CD14-positive monocyte (primary cell): Measurements from ENCODE around the gene LDHB. TPM values are rescaled to one million over a fixed set of nuclear protein-coding genes. Genes with fewer than 3 reads are reported as not detected.

Experiments
- DNase-seq, 3 donors: peaks; one replicate each; pipeline ENCODE4 v3.0.0-alpha.2; 2011 to 2022
- H2AFZ ChIP-seq: 2 replicates; pipeline ENCODE4 v1.6.0; 2012; ENCODE audit warnings: mild to moderate bottlenecking, low read depth, low read length, inconsistent platforms; ENCODE audit not compliant: insufficient read depth, poor library complexity, severe bottlenecking
- H3K27ac ChIP-seq, 2 donors: 1 replicate in 1 of 2; 2 replicates in 1 of 2; pipeline ENCODE4 v1.5.1; 2012 to 2013; ENCODE audit warnings: low read length in 2 of 2, control low read depth in 1 of 2, inconsistent platforms in 1 of 2, low read depth in 1 of 2, mild to moderate bottlenecking in 1 of 2
- H3K27me3 ChIP-seq, 2 donors: one replicate each; pipeline versions ENCODE4 v1.6.0 to v1.6.1; 2011 to 2013; ENCODE audit warnings: low read length in 2 of 2; ENCODE audit not compliant: control insufficient read depth in 2 of 2, insufficient read depth in 2 of 2
- H3K36me3 ChIP-seq, 2 donors: replicated peaks in 1 of 2; 1 replicate in 1 of 2; 2 replicates in 1 of 2; pipeline versions ENCODE4 v1.5.1 to v1.6.1; 2012 to 2013; ENCODE audit warnings: low read length in 2 of 2, control low read depth in 1 of 2, inconsistent platforms in 1 of 2, mild to moderate bottlenecking in 1 of 2; ENCODE audit not compliant: insufficient read depth in 2 of 2, control insufficient read depth in 1 of 2
- H3K4me1 ChIP-seq, 2 donors: 1 replicate in 1 of 2; 2 replicates in 1 of 2; pipeline versions ENCODE4 v1.5.1 to v1.6.1; 2012 to 2013; ENCODE audit warnings: low read length in 2 of 2, control low read depth in 1 of 2, inconsistent platforms in 1 of 2, mild to moderate bottlenecking in 1 of 2, moderate library complexity in 1 of 2; ENCODE audit not compliant: insufficient read depth in 2 of 2, control insufficient read depth in 1 of 2
- H3K4me2 ChIP-seq: replicated peaks from 2 replicates; pipeline ENCODE3; 2012; ENCODE audit warnings: low read length, moderate library complexity, mild to moderate bottlenecking; ENCODE audit not compliant: poor library complexity, severe bottlenecking; ENCODE audit errors: extremely low read depth
- H3K4me3 ChIP-seq, 3 experiments: fragments of 200-600 bp in 1 of 3; sonication (generic) in 1 of 3; replicated peaks in 1 of 3; 1 replicate in 2 of 3; 2 replicates in 1 of 3; pipeline ENCODE4 v1.5.1; 2011 to 2013; ENCODE audit warnings: low read length in 3 of 3, mild to moderate bottlenecking in 3 of 3, control low read depth in 2 of 3, low read depth in 2 of 3, inconsistent platforms in 1 of 3, moderate library complexity in 1 of 3
- H3K79me2 ChIP-seq: 2 replicates; pipeline ENCODE4 v1.6.0; 2012; ENCODE audit warnings: mild to moderate bottlenecking, control low read depth, inconsistent platforms, low read length, moderate library complexity; ENCODE audit not compliant: insufficient read depth
- H3K9ac ChIP-seq: 2 replicates; pipeline ENCODE4 v1.6.0; 2017; ENCODE audit warnings: low read length, mild to moderate bottlenecking; ENCODE audit not compliant: insufficient read depth, poor library complexity, severe bottlenecking
- H3K9me3 ChIP-seq, 2 donors: replicated peaks in 1 of 2; 1 replicate in 1 of 2; 2 replicates in 1 of 2; pipeline versions ENCODE4 v1.5.1 to v1.6.1; 2012 to 2013; ENCODE audit warnings: low read length in 2 of 2, control low read depth in 1 of 2; ENCODE audit not compliant: control insufficient read depth in 1 of 2, insufficient read depth in 1 of 2
- H4K20me1 ChIP-seq: 2 replicates; pipeline ENCODE4 v1.6.0; 2012; ENCODE audit warnings: mild to moderate bottlenecking, low read length, control low read depth, moderate library complexity; ENCODE audit not compliant: insufficient read depth
- H3K27ac Mint-ChIP-seq, 7 donors: one replicate each; pipeline ENCODE4 v1.8.0; 2020; ENCODE audit warnings: mild to moderate bottlenecking in 7 of 7, mixed read lengths in 7 of 7, moderate library complexity in 6 of 7, inconsistent platforms in 2 of 7
- H3K27me3 Mint-ChIP-seq, 3 donors: one replicate each; pipeline ENCODE4 v1.8.0; 2021 to 2022; ENCODE audit warnings: low read depth in 3 of 3, mild to moderate bottlenecking in 3 of 3, mixed read lengths in 3 of 3, moderate library complexity in 3 of 3, inconsistent platforms in 1 of 3
- H3K36me3 Mint-ChIP-seq, 2 donors: one replicate each; pipeline ENCODE4 v1.8.0; 2020; ENCODE audit warnings: mixed read lengths in 2 of 2, inconsistent platforms in 1 of 2, mild to moderate bottlenecking in 1 of 2
- H3K4me1 Mint-ChIP-seq: one replicate; pipeline ENCODE4 v1.8.0; 2020; ENCODE audit warnings: mild to moderate bottlenecking, mixed read lengths
- H3K4me3 Mint-ChIP-seq, 2 donors: one replicate each; pipeline ENCODE4 v1.8.0; 2020; ENCODE audit warnings: mild to moderate bottlenecking in 2 of 2, mixed read lengths in 2 of 2, moderate library complexity in 1 of 2
- H3K9me3 Mint-ChIP-seq, 7 donors: one replicate each; pipeline ENCODE4 v1.8.0; 2020 to 2022; ENCODE audit warnings: mixed read lengths in 7 of 7, mild to moderate bottlenecking in 6 of 7, moderate library complexity in 6 of 7, inconsistent platforms in 2 of 7
- CTCF ChIP-seq: fragments of 200-600 bp; IDR thresholded peaks from one replicate; pipeline ENCODE4 v1.8.0; 2022; ENCODE audit warnings: antibody characterized with exemption, mild to moderate bottlenecking
- WGBS: methylation state at CpG from one replicate; pipeline ENCODE4 v1.1.5; 2013; ENCODE audit warnings: missing lambda C conversion rate; ENCODE audit not compliant: insufficient coverage; 5-methylcytosine and 5-hydroxymethylcytosine counted together
- intact Hi-C, 2 donors: fragments of 100-400 bp; cut with micrococcal nuclease; formaldehyde crosslinking; loops; one replicate each; pipeline versions ENCODE4 v1.15.0 to v1.15.1; 2023
- polyA plus RNA-seq, 3 donors: library from polyadenylated mRNA; depleted of rRNA in 1 of 3; unstranded in 2 of 3; stranded (reverse) in 1 of 3; fragments of 300-500 nt in 2 of 3; fragments of >200 nt in 1 of 3; fragmentation: Illumina TruSeq in 2 of 3; gene quantifications; 1 replicate in 2 of 3; 2 replicates in 1 of 3; pipeline ENCODE4 v1.2.3, GENCODE V29; 2012 to 2021

Gene LDHB
- polyA plus RNA-seq, 3 donors: 49.6 to 148 (median 121) TPM

- intact Hi-C loops: no loop called here
- H3K36me3 Mint-ChIP-seq: peaks cover 7 to 16% of the 10 kb centered on the region in 2 donors
- H3K4me1 Mint-ChIP-seq: peaks cover 8% of the 10 kb centered on the region
- H3K4me3 Mint-ChIP-seq: no peak overlapping the region
- H3K9ac ChIP-seq: no peak overlapping the region
- no peaks in the 10 kb centered on the region for H3K4me1 ChIP-seq
- H4K20me1 ChIP-seq: no peaks in the 10 kb centered on the region
- H3K4me3 ChIP-seq: no peak overlapping the region
- TF ChIP-seq CTCF: no peak
- no peaks in the 10 kb centered on the region for H3K27me3 Mint-ChIP-seq
- H3K27ac ChIP-seq: no peak overlapping the region
- DNase-seq: no peak
- no peak overlapping the region for H3K27ac Mint-ChIP-seq
- no peaks in the 10 kb centered on the region for H3K27me3 ChIP-seq
- H3K9me3 ChIP-seq: peaks cover 5% of the 10 kb centered on the region in 2 donors
- no peak overlapping the region for H3K4me2 ChIP-seq
- H3K79me2 ChIP-seq: no peaks in the 10 kb centered on the region
- 100% methylated on average over 1 of the region's 2 CpGs for WGBS
- peaks cover 0 to 5% of the 10 kb centered on the region in 2 donors for H3K36me3 ChIP-seq
- no peak overlapping the region for H2AFZ ChIP-seq
- H3K9me3 Mint-ChIP-seq: peaks cover 5 to 13% (median 8%) of the 10 kb centered on the region in 7 donors
These were observed 29.7 kb downstream of the LDHB start for GRCh38 chr12:21627924-21628323.

GRCh38 chr12:21618566-21618965, 39.1 kb downstream of the LDHB start:
- Histone ChIP-seq H3K27ac (no peak overlapping the region), H3K4me2 (no peak overlapping the region), H3K4me3 (no peak overlapping the region), H3K27me3 (no peaks in the 10 kb centered on the region), H3K36me3 (no peaks in the 10 kb centered on the region), H3K79me2 (no peaks in the 10 kb centered on the region), H2AFZ (no peak overlapping the region), H3K4me1 (peaks cover 26 to 31% of the 10 kb centered on the region in 2 donors), H3K9ac (no peak overlapping the region), H4K20me1 (no peaks in the 10 kb centered on the region), H3K9me3 (no peaks in the 10 kb centered on the region)
- Mint-ChIP-seq H3K36me3 (no peaks in the 10 kb centered on the region), H3K4me3 (no peak overlapping the region), H3K4me1 (peaks cover 25% of the 10 kb centered on the region), H3K27ac (no peak overlapping the region), H3K27me3 (no peaks in the 10 kb centered on the region), H3K9me3 (peaks cover 0 to 1% (median 0%) of the 10 kb centered on the region in 7 donors)
- no peak for DNase-seq
- TF ChIP-seq CTCF: no peak
- intact Hi-C loops: no loop called here
